ENCODE data around the gene DENR.
A peak's percentile ranks its signal among the peaks of the same experiment; 100 is the strongest.

Gene DENR

DNA sequence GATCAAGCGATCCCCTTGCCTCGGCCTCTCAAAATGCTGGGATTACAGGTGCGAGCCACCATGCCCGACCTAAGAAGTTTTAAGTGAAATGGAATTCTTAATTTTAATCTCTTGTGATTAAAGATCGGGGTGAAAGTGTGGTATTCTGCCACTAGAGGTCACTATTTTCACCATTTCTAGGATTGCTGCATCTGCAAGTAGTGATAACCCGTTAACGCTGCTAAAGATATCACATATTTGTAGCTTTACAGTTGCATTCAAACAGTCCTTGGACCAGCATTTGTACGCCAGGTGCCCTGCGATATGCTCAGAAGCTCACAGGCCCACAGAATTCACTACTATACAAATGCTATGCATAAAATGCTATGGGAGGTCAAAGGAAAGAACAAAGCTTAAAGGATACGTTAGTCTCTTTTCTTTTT is 41.1 kb downstream of the DENR start:
- no peak overlapping the region for H3K4me3 ChIP-seq (replicated peaks; ENCODE audit: insufficient read depth, low read length)
- H3K27ac ChIP-seq (replicated peaks), result no peak overlapping the region
- TF ChIP-seq SPI1 (IDR thresholded peaks at IDR 0.05; ENCODE audit: borderline replicate concordance, low read depth) (no peak), POLR2AphosphoS5 (IDR thresholded peaks at IDR 0.05; ENCODE audit: low read depth) (no peak), GABPA (IDR thresholded peaks at IDR 0.05; ENCODE audit: low read depth) (no peak)
- TF ChIP-seq, protein P1, sequence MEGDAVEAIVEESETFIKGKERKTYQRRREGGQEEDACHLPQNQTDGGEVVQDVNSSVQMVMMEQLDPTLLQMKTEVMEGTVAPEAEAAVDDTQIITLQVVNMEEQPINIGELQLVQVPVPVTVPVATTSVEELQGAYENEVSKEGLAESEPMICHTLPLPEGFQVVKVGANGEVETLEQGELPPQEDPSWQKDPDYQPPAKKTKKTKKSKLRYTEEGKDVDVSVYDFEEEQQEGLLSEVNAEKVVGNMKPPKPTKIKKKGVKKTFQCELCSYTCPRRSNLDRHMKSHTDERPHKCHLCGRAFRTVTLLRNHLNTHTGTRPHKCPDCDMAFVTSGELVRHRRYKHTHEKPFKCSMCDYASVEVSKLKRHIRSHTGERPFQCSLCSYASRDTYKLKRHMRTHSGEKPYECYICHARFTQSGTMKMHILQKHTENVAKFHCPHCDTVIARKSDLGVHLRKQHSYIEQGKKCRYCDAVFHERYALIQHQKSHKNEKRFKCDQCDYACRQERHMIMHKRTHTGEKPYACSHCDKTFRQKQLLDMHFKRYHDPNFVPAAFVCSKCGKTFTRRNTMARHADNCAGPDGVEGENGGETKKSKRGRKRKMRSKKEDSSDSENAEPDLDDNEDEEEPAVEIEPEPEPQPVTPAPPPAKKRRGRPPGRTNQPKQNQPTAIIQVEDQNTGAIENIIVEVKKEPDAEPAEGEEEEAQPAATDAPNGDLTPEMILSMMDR (IDR thresholded peaks at IDR 0.05; ENCODE audit: insufficient read depth, low read length), result peak; percentile 34
- DNase-seq (ENCODE audit: low read depth in 1 of 2, low spot score in 1 of 2), result peak; percentile 38 to 45
- H3K27me3 ChIP-seq (ENCODE audit: insufficient read depth, poor library complexity, severe bottlenecking), result no peaks in the 10 kb centered on the region

DNA sequence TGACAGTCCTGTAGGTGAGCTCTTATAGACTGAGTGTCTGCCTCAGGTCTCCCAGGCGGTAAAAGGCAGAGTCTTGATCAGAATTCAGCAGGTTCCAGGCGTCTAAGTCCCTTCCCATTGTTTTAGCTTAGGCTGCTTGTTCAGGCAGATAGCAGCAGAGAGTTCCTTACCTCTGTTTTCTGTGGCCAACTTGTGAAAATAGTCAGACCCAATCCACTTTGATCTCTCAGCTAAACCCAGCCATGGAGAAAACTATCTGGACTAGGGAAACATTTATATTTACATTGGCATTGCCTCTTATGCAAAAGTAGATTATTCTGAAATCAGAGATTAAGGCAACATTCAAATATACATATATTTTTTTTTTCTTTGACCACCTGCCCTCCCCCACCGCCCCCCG is 43.2 kb downstream of the DENR start:
- Histone ChIP-seq H3K27ac (replicated peaks) (no peak overlapping the region), H3K27me3 (ENCODE audit: insufficient read depth, poor library complexity, severe bottlenecking) (no peaks in the 10 kb centered on the region), H3K4me3 (replicated peaks; ENCODE audit: insufficient read depth, low read length) (no peak overlapping the region)
- no peak for DNase-seq (ENCODE audit: low read depth in 1 of 2, low spot score in 1 of 2)
- TF ChIP-seq, protein P2, sequence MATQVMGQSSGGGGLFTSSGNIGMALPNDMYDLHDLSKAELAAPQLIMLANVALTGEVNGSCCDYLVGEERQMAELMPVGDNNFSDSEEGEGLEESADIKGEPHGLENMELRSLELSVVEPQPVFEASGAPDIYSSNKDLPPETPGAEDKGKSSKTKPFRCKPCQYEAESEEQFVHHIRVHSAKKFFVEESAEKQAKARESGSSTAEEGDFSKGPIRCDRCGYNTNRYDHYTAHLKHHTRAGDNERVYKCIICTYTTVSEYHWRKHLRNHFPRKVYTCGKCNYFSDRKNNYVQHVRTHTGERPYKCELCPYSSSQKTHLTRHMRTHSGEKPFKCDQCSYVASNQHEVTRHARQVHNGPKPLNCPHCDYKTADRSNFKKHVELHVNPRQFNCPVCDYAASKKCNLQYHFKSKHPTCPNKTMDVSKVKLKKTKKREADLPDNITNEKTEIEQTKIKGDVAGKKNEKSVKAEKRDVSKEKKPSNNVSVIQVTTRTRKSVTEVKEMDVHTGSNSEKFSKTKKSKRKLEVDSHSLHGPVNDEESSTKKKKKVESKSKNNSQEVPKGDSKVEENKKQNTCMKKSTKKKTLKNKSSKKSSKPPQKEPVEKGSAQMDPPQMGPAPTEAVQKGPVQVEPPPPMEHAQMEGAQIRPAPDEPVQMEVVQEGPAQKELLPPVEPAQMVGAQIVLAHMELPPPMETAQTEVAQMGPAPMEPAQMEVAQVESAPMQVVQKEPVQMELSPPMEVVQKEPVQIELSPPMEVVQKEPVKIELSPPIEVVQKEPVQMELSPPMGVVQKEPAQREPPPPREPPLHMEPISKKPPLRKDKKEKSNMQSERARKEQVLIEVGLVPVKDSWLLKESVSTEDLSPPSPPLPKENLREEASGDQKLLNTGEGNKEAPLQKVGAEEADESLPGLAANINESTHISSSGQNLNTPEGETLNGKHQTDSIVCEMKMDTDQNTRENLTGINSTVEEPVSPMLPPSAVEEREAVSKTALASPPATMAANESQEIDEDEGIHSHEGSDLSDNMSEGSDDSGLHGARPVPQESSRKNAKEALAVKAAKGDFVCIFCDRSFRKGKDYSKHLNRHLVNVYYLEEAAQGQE (IDR thresholded peaks at IDR 0.05; ENCODE audit: insufficient replicate concordance, low read depth), result no peak
- TF ChIP-seq GABPA (IDR thresholded peaks at IDR 0.05; ENCODE audit: low read depth), result no peak
- TF ChIP-seq POLR2AphosphoS5 (IDR thresholded peaks at IDR 0.05; ENCODE audit: low read depth), result no peak
- TF ChIP-seq, protein P1 (IDR thresholded peaks at IDR 0.05; ENCODE audit: insufficient read depth, low read length), result no peak
- no peak for TF ChIP-seq SPI1 (IDR thresholded peaks at IDR 0.05; ENCODE audit: borderline replicate concordance, low read depth)

DNA sequence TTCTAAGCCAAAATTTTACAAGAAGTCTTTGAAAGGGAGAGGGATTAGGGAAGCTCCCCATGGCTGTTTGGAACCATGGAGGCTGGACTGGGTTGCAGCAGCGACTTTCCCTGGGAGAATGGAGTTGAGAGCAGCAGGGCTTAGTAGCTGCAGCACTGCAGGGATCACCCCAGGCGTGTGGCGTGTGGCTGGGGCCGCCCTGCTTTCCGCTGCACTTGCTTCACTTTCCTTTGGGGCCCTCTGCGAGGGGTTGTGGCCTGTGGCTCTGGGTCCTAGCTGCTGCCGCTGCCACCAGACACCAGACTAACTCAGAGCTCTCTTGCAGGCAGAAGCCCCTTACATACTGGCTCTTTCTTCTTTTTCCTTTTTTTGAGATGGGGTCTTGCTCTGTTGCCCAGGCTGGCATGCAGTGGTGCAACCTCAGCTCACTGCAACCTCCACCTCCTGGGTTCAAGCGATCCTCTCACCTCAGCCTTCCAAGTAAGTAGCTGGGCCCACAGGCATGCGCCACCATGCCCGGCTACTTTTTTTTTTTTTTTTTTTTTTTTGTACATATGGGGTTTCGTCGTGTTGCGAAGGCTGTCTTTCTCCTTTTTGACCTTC is 47.1 kb downstream of the DENR start:
- peak; percentile 57 to 96 for DNase-seq (ENCODE audit: low read depth in 1 of 2, low spot score in 1 of 2)
- TF ChIP-seq, protein P1 (IDR thresholded peaks at IDR 0.05; ENCODE audit: insufficient read depth, low read length), result no peak
- TF ChIP-seq SPI1 (IDR thresholded peaks at IDR 0.05; ENCODE audit: borderline replicate concordance, low read depth) (no peak), POLR2AphosphoS5 (IDR thresholded peaks at IDR 0.05; ENCODE audit: low read depth) (peak; percentile 91), GABPA (IDR thresholded peaks at IDR 0.05; ENCODE audit: low read depth) (no peak)
- TF ChIP-seq, protein P2 (IDR thresholded peaks at IDR 0.05; ENCODE audit: insufficient replicate concordance, low read depth), result peak; percentile 37

DNA sequence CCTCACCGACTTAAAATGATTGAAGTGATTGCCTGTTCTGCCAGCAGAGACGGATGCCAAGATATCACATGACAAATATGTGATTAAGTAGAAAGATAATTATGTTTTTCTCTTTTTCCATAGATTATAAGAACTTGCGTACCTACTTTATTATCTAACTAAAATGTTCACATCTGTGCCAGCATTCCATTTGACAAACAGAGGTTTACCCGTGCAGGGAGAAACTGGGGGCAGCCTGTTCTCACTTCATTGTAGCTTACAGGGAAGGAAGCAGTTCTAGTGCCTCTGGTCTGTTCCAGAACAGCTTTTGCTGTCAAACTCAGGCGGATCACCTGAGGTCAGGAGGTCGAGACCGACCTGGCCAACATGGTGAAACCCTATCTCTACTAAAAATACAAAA is 51.3 kb downstream of the DENR start:
- no peak overlapping the region for H3K27ac ChIP-seq (replicated peaks)
- H3K4me3 ChIP-seq (replicated peaks; ENCODE audit: insufficient read depth, low read length), result no peak overlapping the region
- no peak for DNase-seq (ENCODE audit: low read depth in 1 of 2, low spot score in 1 of 2)
- TF ChIP-seq SPI1 (IDR thresholded peaks at IDR 0.05; ENCODE audit: borderline replicate concordance, low read depth) (no peak), GABPA (IDR thresholded peaks at IDR 0.05; ENCODE audit: low read depth) (no peak), POLR2AphosphoS5 (IDR thresholded peaks at IDR 0.05; ENCODE audit: low read depth) (no peak)
- TF ChIP-seq, protein P1 (IDR thresholded peaks at IDR 0.05; ENCODE audit: insufficient read depth, low read length), result no peak
- TF ChIP-seq, protein P2 (IDR thresholded peaks at IDR 0.05; ENCODE audit: insufficient replicate concordance, low read depth), result no peak
- no peaks in the 10 kb centered on the region for H3K27me3 ChIP-seq (ENCODE audit: insufficient read depth, poor library complexity, severe bottlenecking)

More for the DNA sequence above, 47.1 kb downstream of the DENR start:
- Histone ChIP-seq H3K4me3 (replicated peaks; ENCODE audit: insufficient read depth, low read length) (no peak overlapping the region), H3K27me3 (ENCODE audit: insufficient read depth, poor library complexity, severe bottlenecking) (no peaks in the 10 kb centered on the region), H3K27ac (replicated peaks) (peak overlapping the region; percentile 82)

Data from HL-60 (cell line).